ENCODE measurements around the gene CLEC18C.
A peak's percentile ranks its signal among the peaks of the same experiment; 100 is the strongest.
"Not testable (repeated sequence)": the region's sequence is repeated elsewhere in the genome, so short reads cannot be mapped to it uniquely, and the experiment has no call there.

CLEC18C gene

DNA sequence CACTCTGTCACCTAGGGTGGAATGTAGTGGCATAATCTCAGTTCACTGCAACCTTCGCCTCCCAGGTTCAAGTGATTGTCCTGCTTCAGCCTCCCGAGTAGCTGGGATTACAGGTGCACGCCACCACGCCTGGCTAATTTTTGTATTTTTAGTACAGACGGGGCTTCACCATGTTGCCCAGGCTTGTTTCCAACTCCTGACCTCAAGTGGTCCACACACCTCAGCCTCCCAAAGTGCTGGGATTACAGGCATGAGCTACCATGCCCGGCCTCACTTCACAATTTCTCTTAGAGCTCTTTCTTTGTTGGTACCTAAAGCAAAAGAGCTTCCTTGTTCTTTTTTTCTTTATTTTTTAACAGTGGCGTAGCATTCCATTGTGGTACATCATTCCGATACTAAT is 24.3 kb upstream of the CLEC18C start:
- not testable (repeated sequence) for H3K4me1 ChIP-seq (ENCODE audit: control insufficient read depth, insufficient read depth, low read length); H3K9me3 ChIP-seq (ENCODE audit: control insufficient read depth, insufficient read depth, low read depth, low read length); H3K4me3 ChIP-seq (ENCODE audit: low read depth, low read length); H3K27ac ChIP-seq (ENCODE audit: low read depth, low read length); H3K27me3 ChIP-seq (ENCODE audit: control insufficient read depth, insufficient read depth, low read length); H3K9ac ChIP-seq (ENCODE audit: low read length)
- peaks cover 73% of the 10 kb centered on the region for H3K36me3 ChIP-seq (ENCODE audit: control insufficient read depth, insufficient read depth, low read length)

DNA sequence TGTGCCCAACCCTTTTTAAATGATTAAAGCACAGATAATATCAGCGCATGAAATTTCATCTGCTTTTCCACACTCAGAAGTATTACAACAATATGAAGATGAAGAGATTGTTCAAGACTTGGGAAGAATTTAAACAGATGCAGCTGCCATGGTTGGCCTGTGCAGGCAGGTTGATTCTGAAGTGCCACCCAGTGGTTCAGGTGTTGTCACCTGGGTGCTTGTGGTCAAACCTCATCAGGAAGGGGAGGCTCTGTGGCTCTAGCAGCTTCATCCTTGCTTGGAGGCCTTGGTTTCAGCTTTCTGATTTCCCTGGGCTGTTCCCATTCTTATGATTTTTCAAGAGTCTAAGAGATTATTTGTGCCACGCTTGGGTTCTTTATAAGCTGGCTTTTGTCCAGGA is 22.2 kb upstream of the CLEC18C start:
- Histone ChIP-seq H3K4me3 (ENCODE audit: low read depth, low read length) (no peak overlapping the region), H3K9ac (ENCODE audit: low read length) (no peak overlapping the region), H3K36me3 (ENCODE audit: control insufficient read depth, insufficient read depth, low read length) (peaks cover 80% of the 10 kb centered on the region), H3K4me1 (ENCODE audit: control insufficient read depth, insufficient read depth, low read length) (no peaks in the 10 kb centered on the region), H3K9me3 (ENCODE audit: control insufficient read depth, insufficient read depth, low read depth, low read length) (no peaks in the 10 kb centered on the region), H3K27ac (ENCODE audit: low read depth, low read length) (peak overlapping the region; percentile 3; the same call in 1 of the 2 replicates), H3K27me3 (ENCODE audit: control insufficient read depth, insufficient read depth, low read length) (no peaks in the 10 kb centered on the region)

- Histone ChIP-seq H3K36me3 (ENCODE audit: control insufficient read depth, insufficient read depth, low read length) (peaks cover 86% of the 10 kb centered on the region), H3K9me3 (ENCODE audit: control insufficient read depth, insufficient read depth, low read depth, low read length) (no peaks in the 10 kb centered on the region), H3K9ac (ENCODE audit: low read length) (no peak overlapping the region), H3K27me3 (ENCODE audit: control insufficient read depth, insufficient read depth, low read length) (no peaks in the 10 kb centered on the region), H3K4me3 (ENCODE audit: low read depth, low read length) (no peak overlapping the region), H3K4me1 (ENCODE audit: control insufficient read depth, insufficient read depth, low read length) (no peaks in the 10 kb centered on the region), H3K27ac (ENCODE audit: low read depth, low read length) (no peak overlapping the region)
These were observed 21.6 kb upstream of the CLEC18C start for GRCh38 chr16:70151941-70152509.

DNA sequence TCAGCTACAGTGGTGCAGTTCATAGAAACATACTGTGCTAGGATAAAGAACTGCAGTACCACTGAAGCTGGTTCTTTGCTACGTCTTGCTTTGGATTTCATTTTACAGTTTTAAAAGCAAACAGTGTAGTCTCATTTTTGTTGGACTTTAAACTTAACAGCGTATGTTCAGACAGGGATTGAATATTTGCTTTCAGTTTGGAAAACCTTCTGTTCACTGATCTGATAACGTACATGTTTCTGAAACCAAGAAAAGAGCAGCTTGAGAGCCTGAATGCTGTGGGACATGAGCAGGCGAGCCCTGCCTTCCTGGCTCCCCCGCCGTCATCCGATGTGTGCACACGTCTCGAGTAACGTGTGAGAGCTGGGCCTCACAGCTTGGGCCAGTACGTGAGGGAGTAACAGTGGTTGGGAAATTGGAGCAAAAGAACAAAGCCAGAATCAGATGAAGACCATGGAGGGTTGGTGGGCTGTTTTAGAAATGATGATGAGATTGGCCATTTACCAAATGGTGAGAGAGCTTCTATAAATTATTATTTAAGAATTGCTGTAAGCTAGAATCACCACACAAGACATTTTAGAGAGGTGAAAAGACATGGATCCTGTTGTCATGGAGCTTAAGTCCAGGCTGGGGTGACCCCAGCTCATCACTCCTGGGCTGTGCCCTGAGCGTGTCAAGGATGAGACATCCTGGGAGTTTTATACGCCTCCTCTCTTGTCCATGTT is 20.8 kb upstream of the CLEC18C start:
- H3K9me3 ChIP-seq (ENCODE audit: control insufficient read depth, insufficient read depth, low read depth, low read length), result no peaks in the 10 kb centered on the region
- peaks cover 92% of the 10 kb centered on the region for H3K36me3 ChIP-seq (ENCODE audit: control insufficient read depth, insufficient read depth, low read length)
- no peak overlapping the region for H3K9ac ChIP-seq (ENCODE audit: low read length)
- no peaks in the 10 kb centered on the region for H3K27me3 ChIP-seq (ENCODE audit: control insufficient read depth, insufficient read depth, low read length)
- H3K4me3 ChIP-seq (ENCODE audit: low read depth, low read length), result no peak overlapping the region
- H3K27ac ChIP-seq (ENCODE audit: low read depth, low read length), result no peak overlapping the region
- no peaks in the 10 kb centered on the region for H3K4me1 ChIP-seq (ENCODE audit: control insufficient read depth, insufficient read depth, low read length)

DNA sequence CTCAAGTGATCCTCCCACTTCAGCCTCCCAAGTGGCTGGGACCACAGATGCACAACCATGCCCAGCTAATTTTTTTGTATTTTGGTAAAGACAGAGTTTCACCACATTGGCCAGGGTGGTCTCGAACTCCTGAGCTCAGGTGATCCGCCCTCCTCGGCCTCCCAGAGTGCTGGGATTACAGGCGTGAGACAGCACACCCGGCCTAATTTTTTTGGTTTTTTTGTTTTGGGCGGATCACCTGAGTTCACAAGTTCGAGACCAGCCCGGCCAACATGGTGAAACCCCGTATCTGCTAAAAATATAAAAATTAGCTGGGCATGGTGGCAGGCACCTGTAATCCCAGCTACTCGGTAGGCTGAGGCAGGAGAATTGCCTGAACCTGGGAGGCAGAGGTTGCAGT is 18.9 kb upstream of the CLEC18C start:
- peaks cover 96% of the 10 kb centered on the region for H3K36me3 ChIP-seq (ENCODE audit: control insufficient read depth, insufficient read depth, low read length)
- H3K9me3 ChIP-seq (ENCODE audit: control insufficient read depth, insufficient read depth, low read depth, low read length); H3K27ac ChIP-seq (ENCODE audit: low read depth, low read length): not testable (repeated sequence)

DNA sequence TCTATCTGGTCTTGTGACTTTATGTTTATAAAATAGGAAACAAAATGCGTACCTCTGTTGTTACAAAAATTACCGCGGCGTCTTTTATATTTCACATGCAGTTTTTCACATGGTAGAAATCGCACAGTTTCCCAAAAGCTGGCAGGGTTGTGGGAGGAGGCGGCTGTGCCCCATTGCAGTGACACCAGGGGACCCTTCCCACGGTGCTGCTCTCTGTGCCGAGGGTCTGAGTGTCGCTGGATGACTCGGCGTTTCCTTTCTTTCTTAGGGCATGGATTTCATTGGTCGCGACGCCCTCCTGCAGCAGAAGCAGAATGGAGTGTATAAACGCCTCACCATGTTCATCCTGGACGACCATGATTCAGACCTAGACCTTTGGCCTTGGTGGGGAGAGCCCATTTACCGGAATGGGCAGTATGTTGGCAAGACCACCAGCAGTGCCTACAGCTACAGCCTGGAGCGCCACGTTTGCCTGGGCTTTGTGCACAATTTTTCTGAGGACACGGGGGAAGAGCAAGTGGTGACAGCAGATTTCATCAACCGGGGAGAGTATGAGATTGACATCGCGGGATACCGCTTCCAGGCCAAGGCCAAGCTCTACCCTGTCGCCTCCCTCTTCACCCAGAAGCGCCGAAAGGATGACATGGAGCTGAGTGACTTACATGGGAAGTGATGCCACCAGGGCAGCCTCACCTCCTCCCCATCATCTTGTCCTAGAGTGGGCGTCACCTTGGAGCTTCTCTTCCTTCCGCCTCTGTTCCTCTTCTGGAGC is 17.2 kb upstream of the CLEC18C start:
- no peak overlapping the region for H3K27ac ChIP-seq (ENCODE audit: low read depth, low read length)
- H3K27me3 ChIP-seq (ENCODE audit: control insufficient read depth, insufficient read depth, low read length), result no peaks in the 10 kb centered on the region
- no peak overlapping the region for H3K4me3 ChIP-seq (ENCODE audit: low read depth, low read length)
- H3K36me3 ChIP-seq (ENCODE audit: control insufficient read depth, insufficient read depth, low read length), result peaks cover 96% of the 10 kb centered on the region
- H3K9ac ChIP-seq (ENCODE audit: low read length), result no peak overlapping the region
- no peaks in the 10 kb centered on the region for H3K4me1 ChIP-seq (ENCODE audit: control insufficient read depth, insufficient read depth, low read length)
- H3K9me3 ChIP-seq (ENCODE audit: control insufficient read depth, insufficient read depth, low read depth, low read length), result no peaks in the 10 kb centered on the region

More for the DNA sequence above, 18.9 kb upstream of the CLEC18C start:
- H3K9ac ChIP-seq (ENCODE audit: low read length); H3K27me3 ChIP-seq (ENCODE audit: control insufficient read depth, insufficient read depth, low read length); H3K4me3 ChIP-seq (ENCODE audit: low read depth, low read length); H3K4me1 ChIP-seq (ENCODE audit: control insufficient read depth, insufficient read depth, low read length): not testable (repeated sequence)

- no peak overlapping the region for H3K4me3 ChIP-seq (ENCODE audit: low read depth, low read length)
- no peak overlapping the region for H3K27ac ChIP-seq (ENCODE audit: low read depth, low read length)
- H3K36me3 ChIP-seq (ENCODE audit: control insufficient read depth, insufficient read depth, low read length), result peaks cover 94% of the 10 kb centered on the region
- no peaks in the 10 kb centered on the region for H3K27me3 ChIP-seq (ENCODE audit: control insufficient read depth, insufficient read depth, low read length)
- no peaks in the 10 kb centered on the region for H3K9me3 ChIP-seq (ENCODE audit: control insufficient read depth, insufficient read depth, low read depth, low read length)
- no peaks in the 10 kb centered on the region for H3K4me1 ChIP-seq (ENCODE audit: control insufficient read depth, insufficient read depth, low read length)
- H3K9ac ChIP-seq (ENCODE audit: low read length), result no peak overlapping the region
These were observed 16.5 kb upstream of the CLEC18C start for GRCh38 chr16:70157105-70157476.

- Histone ChIP-seq H3K9me3 (ENCODE audit: control insufficient read depth, insufficient read depth, low read depth, low read length) (no peaks in the 10 kb centered on the region), H3K36me3 (ENCODE audit: control insufficient read depth, insufficient read depth, low read length) (peaks cover 88% of the 10 kb centered on the region), H3K9ac (ENCODE audit: low read length) (no peak overlapping the region), H3K27me3 (ENCODE audit: control insufficient read depth, insufficient read depth, low read length) (no peaks in the 10 kb centered on the region), H3K4me1 (ENCODE audit: control insufficient read depth, insufficient read depth, low read length) (no peaks in the 10 kb centered on the region), H3K4me3 (ENCODE audit: low read depth, low read length) (no peak overlapping the region), H3K27ac (ENCODE audit: low read depth, low read length) (no peak overlapping the region)
These were observed 15.9 kb upstream of the CLEC18C start for GRCh38 chr16:70157477-70158260.

GRCh38 chr16:70158261-70158939 is 15.2 kb upstream of the CLEC18C start:
- no peak overlapping the region for H3K9ac ChIP-seq (ENCODE audit: low read length)
- H3K36me3 ChIP-seq (ENCODE audit: control insufficient read depth, insufficient read depth, low read length), result peaks cover 81% of the 10 kb centered on the region
- no peak overlapping the region for H3K4me3 ChIP-seq (ENCODE audit: low read depth, low read length)

DNA sequence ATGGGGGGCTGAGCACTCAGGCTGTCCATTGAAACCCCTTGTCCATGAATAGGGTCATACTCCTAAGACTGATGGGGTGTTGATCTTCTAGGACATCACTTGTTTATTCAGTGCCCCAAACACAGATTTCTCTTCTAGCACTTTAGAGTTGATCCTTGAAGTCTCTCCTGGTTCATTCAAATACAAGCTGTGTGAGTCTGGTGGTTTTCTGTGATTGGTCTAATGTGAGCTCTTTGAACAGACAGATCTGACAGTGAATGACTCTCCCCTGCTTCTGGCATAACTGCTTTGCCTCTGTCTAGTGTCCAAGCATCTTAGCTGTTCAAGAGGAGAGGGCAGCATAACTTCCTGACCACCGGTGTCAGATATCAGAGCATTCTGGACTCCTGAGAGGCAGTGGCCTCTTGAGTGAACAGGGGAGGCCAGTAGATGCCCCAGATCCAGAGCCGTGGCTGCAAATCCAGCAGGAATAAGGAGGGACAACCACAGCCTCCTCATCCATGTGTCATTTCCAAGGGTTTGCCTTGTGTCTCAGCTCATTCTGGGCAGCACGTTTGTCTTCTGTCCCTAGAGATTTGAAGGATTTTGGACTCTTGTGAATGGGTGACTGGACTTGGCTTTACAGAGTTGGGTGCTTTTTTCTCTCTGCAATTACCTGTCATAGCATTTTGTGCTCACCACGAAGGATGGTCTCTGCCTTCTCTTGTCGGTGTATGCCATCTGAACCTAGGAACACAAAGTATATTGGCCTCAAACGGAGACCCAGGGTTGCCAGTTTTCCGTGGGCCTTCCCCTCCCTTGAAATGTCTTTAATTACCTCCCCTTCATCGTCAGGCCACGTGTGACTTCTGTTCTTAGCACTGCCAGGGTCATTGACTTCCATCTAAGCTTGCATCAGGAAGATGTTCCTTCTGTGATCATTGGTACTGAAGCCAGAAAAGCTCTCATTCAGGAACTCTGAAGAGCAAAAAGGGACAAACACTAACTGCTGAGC is 13.9 kb upstream of the CLEC18C start:
- Histone ChIP-seq H3K9me3 (ENCODE audit: control insufficient read depth, insufficient read depth, low read depth, low read length) (no peaks in the 10 kb centered on the region), H3K9ac (ENCODE audit: low read length) (no peak overlapping the region), H3K27me3 (ENCODE audit: control insufficient read depth, insufficient read depth, low read length) (no peaks in the 10 kb centered on the region), H3K36me3 (ENCODE audit: control insufficient read depth, insufficient read depth, low read length) (peaks cover 71% of the 10 kb centered on the region), H3K27ac (ENCODE audit: low read depth, low read length) (no peak overlapping the region), H3K4me3 (ENCODE audit: low read depth, low read length) (no peak overlapping the region), H3K4me1 (ENCODE audit: control insufficient read depth, insufficient read depth, low read length) (no peaks in the 10 kb centered on the region)

More at GRCh38 chr16:70158261-70158939, 15.2 kb upstream of the CLEC18C start:
- Histone ChIP-seq H3K9me3 (ENCODE audit: control insufficient read depth, insufficient read depth, low read depth, low read length) (no peaks in the 10 kb centered on the region), H3K27ac (ENCODE audit: low read depth, low read length) (no peak overlapping the region), H3K4me1 (ENCODE audit: control insufficient read depth, insufficient read depth, low read length) (no peaks in the 10 kb centered on the region), H3K27me3 (ENCODE audit: control insufficient read depth, insufficient read depth, low read length) (no peaks in the 10 kb centered on the region)

Measured in HUES6 (cell line).